Erythroblast (primary cell): ENCODE measurements around the gene LEUTX.

Experiments used
- GATA1 ChIP-seq: IDR thresholded peaks from 2 replicates; pipeline ENCODE4 v1.6.1; 2011; ENCODE audit warnings: low read depth, mild to moderate bottlenecking, control low read depth, low read length, moderate library complexity
- POLR2A ChIP-seq: IDR thresholded peaks from 2 replicates; pipeline ENCODE4 v1.6.1; 2011; ENCODE audit warnings: mild to moderate bottlenecking, low read length

DNA sequence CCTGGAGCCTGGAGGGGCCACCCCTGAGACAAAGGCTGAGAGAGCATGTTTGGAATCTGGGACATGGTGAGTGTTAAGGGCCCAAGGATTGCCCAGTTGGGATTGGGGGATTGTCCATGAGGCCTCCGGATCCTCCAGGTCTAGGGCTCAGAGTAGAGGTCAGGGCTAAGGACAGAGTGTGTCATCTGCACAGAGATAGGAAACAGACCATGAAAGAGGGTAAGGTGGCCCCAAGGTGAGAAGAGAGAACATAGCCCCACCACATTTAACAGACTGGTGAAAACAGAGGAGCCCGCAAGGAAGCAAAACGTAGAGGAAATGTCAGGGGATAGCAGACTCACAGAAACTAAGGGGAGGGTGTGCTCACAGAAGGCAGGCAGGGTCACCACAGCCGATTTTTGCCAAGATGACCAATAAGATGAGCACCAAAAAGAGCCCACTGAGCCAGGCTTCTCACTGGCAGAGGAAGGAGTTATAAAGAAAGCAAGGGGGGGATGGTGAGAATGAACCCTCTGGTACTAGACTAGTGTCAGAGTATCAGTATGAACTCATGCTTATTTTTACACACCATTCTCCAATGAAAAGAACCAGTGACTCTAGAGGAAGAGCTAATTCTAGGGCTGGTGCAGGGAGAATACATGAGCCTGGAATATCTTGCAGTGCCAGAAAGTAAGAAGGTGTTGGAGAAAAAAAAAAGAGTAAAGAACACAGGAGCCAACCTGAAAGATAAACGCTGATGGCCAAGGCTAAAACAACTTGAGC is 37.8 kb downstream of the LEUTX start:
- no peak for TF ChIP-seq POLR2A
- TF ChIP-seq GATA1, result no peak
